Sigmoid colon (tissue), 4 donors: ENCODE results near the gene HDAC9.

Experiments used
- POLR2A ChIP-seq, 2 donors: fragments of 450-650 bp; IDR thresholded peaks; one replicate each; pipeline ENCODE4 v1.6.1; 2016; ENCODE audit warnings: antibody characterized with exemption in 2 of 2, mild to moderate bottlenecking in 2 of 2, moderate library complexity in 2 of 2
- POLR2AphosphoS5 ChIP-seq, 4 donors: sonication (generic); formaldehyde crosslinking; IDR thresholded peaks; one replicate each; pipeline ENCODE4 v1.6.1; 2017; ENCODE audit warnings: antibody characterized with exemption in 4 of 4
- TF ChIP-seq, protein P1 (sequence below), 4 experiments: fragments of 450-650 bp in 3 of 4; fragments of 200-600 bp in 1 of 4; IDR thresholded peaks; one replicate each; pipeline ENCODE4 v1.5.1; 2016 to 2019; ENCODE audit warnings: antibody characterized with exemption in 4 of 4, mild to moderate bottlenecking in 3 of 4, moderate library complexity in 2 of 4

DNA sequence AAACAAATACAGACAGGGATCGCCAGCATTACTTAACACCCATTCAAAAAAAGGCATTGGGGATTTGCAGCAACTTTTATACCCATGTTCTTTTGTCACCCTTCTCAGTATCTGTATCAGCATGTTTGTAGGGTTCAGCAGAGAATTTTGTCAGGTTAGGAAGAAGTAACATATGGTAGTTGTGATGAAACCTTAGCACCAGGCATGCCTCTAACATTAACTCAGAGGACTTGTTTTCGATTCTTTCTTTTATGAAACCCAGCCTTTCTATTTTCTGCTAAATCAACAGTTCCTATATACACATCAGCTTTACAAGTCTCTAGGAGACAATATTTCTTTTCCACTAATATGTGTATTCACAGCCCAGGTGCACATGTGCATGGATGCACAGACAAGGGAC is 22.4 kb upstream of the HDAC9 start:
- TF ChIP-seq POLR2AphosphoS5 (IDR thresholded peaks at IDR 0.05) (no peak), POLR2A (IDR thresholded peaks at IDR 0.05) (no peak)
- TF ChIP-seq, protein P1, sequence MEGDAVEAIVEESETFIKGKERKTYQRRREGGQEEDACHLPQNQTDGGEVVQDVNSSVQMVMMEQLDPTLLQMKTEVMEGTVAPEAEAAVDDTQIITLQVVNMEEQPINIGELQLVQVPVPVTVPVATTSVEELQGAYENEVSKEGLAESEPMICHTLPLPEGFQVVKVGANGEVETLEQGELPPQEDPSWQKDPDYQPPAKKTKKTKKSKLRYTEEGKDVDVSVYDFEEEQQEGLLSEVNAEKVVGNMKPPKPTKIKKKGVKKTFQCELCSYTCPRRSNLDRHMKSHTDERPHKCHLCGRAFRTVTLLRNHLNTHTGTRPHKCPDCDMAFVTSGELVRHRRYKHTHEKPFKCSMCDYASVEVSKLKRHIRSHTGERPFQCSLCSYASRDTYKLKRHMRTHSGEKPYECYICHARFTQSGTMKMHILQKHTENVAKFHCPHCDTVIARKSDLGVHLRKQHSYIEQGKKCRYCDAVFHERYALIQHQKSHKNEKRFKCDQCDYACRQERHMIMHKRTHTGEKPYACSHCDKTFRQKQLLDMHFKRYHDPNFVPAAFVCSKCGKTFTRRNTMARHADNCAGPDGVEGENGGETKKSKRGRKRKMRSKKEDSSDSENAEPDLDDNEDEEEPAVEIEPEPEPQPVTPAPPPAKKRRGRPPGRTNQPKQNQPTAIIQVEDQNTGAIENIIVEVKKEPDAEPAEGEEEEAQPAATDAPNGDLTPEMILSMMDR (IDR thresholded peaks at IDR 0.05), result no peak
